GM12891 (cell line): ENCODE data around the gene PSMD11.

ENCODE experiments used
- PAX5 ChIP-seq: IDR thresholded peaks from 2 replicates; pipeline ENCODE4 v1.6.1; 2011; ENCODE audit warnings: low read length, moderate library complexity, mild to moderate bottlenecking; ENCODE audit not compliant: insufficient read depth, severe bottlenecking
- POLR2A ChIP-seq: IDR thresholded peaks from 2 replicates; pipeline ENCODE4 v1.6.1; 2011; ENCODE audit warnings: low read depth, low read length, control low read depth
- POLR2AphosphoS5 ChIP-seq: IDR thresholded peaks from 2 replicates; pipeline ENCODE4 v1.6.1; 2011; ENCODE audit warnings: low read depth, low read length, control low read depth
- SPI1 ChIP-seq: IDR thresholded peaks from 2 replicates; pipeline ENCODE4 v1.6.1; 2011; ENCODE audit warnings: low read depth, low read length, control low read depth
- TAF1 ChIP-seq: IDR thresholded peaks from 2 replicates; pipeline ENCODE4 v1.6.1; 2011; ENCODE audit warnings: low read depth, low read length, control low read depth

DNA sequence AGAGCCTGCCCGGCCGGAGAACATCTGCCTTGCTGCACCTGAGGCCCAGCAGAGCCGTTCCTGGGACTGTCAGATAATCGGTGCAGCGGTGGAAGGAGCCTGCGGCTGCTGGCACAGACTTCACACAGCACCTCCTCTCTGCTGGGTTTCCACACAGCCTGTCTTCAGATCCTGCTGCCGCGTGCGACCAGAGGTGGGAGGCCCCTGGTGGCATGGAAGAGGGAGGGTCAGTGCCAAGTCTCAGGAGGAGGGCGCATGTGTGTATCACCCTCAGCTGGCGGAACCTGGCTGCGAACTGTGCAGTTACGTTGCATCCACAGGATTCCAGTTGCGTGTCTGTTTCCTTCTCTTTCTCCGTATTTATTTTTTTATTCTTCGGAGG lies 45.8 kb downstream of the PSMD11 start:
- TF ChIP-seq POLR2A (no peak), POLR2AphosphoS5 (peak; percentile 62), PAX5 (no peak), TAF1 (no peak), SPI1 (no peak)
